CD4-positive, CD25-positive, alpha-beta regulatory T cell (primary cell): Measurements from ENCODE around the gene PEAK1. TPM values are rescaled to one million over a fixed set of nuclear protein-coding genes. Genes with fewer than 3 reads are reported as not detected.

Source experiments
- ATAC-seq, 2 donors: fragments of 150-1000 bp; cut with Tn5 transposase; one replicate each; pipeline ENCODE4 v1.10.0; 2021; ENCODE audit warnings: low read depth in 2 of 2, moderate number of reproducible peaks in 2 of 2, moderate library complexity in 1 of 2
- DNase-seq, 3 donors: peaks; one replicate each; pipeline versions ENCODE4 v3.0.0 to v3.0.0-alpha.2; 2012 to 2022; ENCODE audit warnings: mixed read lengths in 1 of 3
- H3K27ac ChIP-seq: one replicate; pipeline ENCODE4 v1.7.0; 2013; ENCODE audit warnings: mild to moderate bottlenecking, low read length; ENCODE audit not compliant: insufficient read depth, poor library complexity, severe bottlenecking
- H3K27me3 ChIP-seq: one replicate; pipeline ENCODE4 v1.7.0; 2013; ENCODE audit warnings: low read length; ENCODE audit not compliant: control insufficient read depth, insufficient read depth
- H3K36me3 ChIP-seq: one replicate; pipeline ENCODE4 v1.7.0; 2013; ENCODE audit warnings: mild to moderate bottlenecking, low read length, moderate library complexity; ENCODE audit not compliant: control insufficient read depth, insufficient read depth
- H3K4me1 ChIP-seq: 2 replicates; pipeline ENCODE4 v1.7.0; 2013; ENCODE audit warnings: mild to moderate bottlenecking, low read length; ENCODE audit not compliant: insufficient read depth, control insufficient read depth, poor library complexity, severe bottlenecking
- H3K4me3 ChIP-seq: one replicate; pipeline ENCODE4 v1.7.0; 2013; ENCODE audit warnings: low read depth, mild to moderate bottlenecking, low read length, moderate library complexity
- H3K9me3 ChIP-seq, 2 experiments: 1 replicate in 1 of 2; 2 replicates in 1 of 2; pipeline ENCODE4 v1.7.0; 2013; ENCODE audit warnings: low read length in 2 of 2, mild to moderate bottlenecking in 1 of 2, moderate library complexity in 1 of 2; ENCODE audit not compliant: control insufficient read depth in 2 of 2
- H3K27ac Mint-ChIP-seq, 3 donors: one replicate each; pipeline ENCODE4 v1.8.0; 2020 to 2022; ENCODE audit warnings: mild to moderate bottlenecking in 3 of 3, mixed read lengths in 3 of 3, moderate library complexity in 2 of 3
- H3K27me3 Mint-ChIP-seq: one replicate; pipeline ENCODE4 v1.8.0; 2022; ENCODE audit warnings: mild to moderate bottlenecking, mixed read lengths
- H3K36me3 Mint-ChIP-seq: one replicate; pipeline ENCODE4 v1.8.0; 2020; ENCODE audit warnings: mixed read lengths
- H3K4me1 Mint-ChIP-seq, 4 donors: one replicate each; pipeline ENCODE4 v1.8.0; 2020 to 2022; ENCODE audit warnings: mixed read lengths in 4 of 4, mild to moderate bottlenecking in 1 of 4
- H3K4me3 Mint-ChIP-seq, 4 donors: one replicate each; pipeline ENCODE4 v1.8.0; 2020 to 2022; ENCODE audit warnings: mild to moderate bottlenecking in 4 of 4, mixed read lengths in 4 of 4, moderate library complexity in 3 of 4
- H3K9me3 Mint-ChIP-seq, 7 donors: one replicate each; pipeline ENCODE4 v1.8.0; 2020 to 2022; ENCODE audit warnings: mixed read lengths in 7 of 7, mild to moderate bottlenecking in 3 of 7, moderate library complexity in 2 of 7
- polyA plus RNA-seq, 4 donors: library from polyadenylated mRNA; unstranded; fragments of 300-500 nt; fragmentation: Illumina TruSeq; gene quantifications; one replicate each; pipeline ENCODE4 v1.2.3, GENCODE V29; 2021
- total RNA-seq: library from RNA; stranded (reverse); gene quantifications from one replicate; pipeline ENCODE4 v1.2.3, GENCODE V29; 2022

The PEAK1 gene
- total and polyA plus RNA-seq, 5 donors from 2014 or later = 0.15 to 9.6 (median 1.1) TPM

GRCh38 chr15:77457191-77457904, 37.4 kb upstream of the PEAK1 start:
- Histone ChIP-seq H3K9me3 (no peaks in the 10 kb centered on the region), H3K36me3 (peaks cover 24% of the 10 kb centered on the region), H3K4me1 (peaks cover 14% of the 10 kb centered on the region), H3K4me3 (no peak overlapping the region), H3K27ac (peak overlapping the region; percentile 29), H3K27me3 (no peaks in the 10 kb centered on the region)
- DNase-seq (peak in 2 of 3 donors; percentile 1 to 38), ATAC-seq (no peak)
- Mint-ChIP-seq H3K4me1 (peaks cover 25 to 42% (median 36%) of the 10 kb centered on the region in 4 donors), H3K4me3 (peak overlapping the region; percentile 6 to 30 (median 16)), H3K36me3 (peaks cover 23% of the 10 kb centered on the region), H3K9me3 (peaks cover 0 to 2% (median 0%) of the 10 kb centered on the region in 7 donors), H3K27ac (peak overlapping the region; percentile 12 to 81 (median 67)), H3K27me3 (no peaks in the 10 kb centered on the region)

DNA sequence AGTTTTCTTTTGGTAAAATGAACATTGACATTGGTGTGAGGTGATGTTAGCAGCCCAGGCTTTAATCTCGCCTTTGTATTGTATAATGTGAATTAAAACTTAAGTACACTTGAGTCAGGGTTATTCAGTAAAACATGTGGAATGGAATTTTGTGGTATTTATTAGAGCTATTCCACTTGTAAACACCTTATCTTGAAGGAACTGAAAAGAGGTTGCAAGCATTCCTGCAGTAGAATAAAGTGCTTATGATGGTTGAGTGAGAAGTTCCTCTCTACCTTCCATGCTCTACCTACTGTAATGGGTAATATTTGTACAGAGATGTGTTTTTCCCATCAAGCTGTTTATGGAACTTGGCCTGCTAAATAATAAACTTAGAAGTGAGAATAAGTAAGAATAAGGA, 36.8 kb upstream of the PEAK1 start:
- peaks cover 0 to 2% (median 0%) of the 10 kb centered on the region in 7 donors for H3K9me3 Mint-ChIP-seq
- no peak overlapping the region for H3K27ac ChIP-seq
- H3K36me3 ChIP-seq = peaks cover 24% of the 10 kb centered on the region
- no peak overlapping the region for H3K4me3 ChIP-seq
- peak overlapping the region; percentile 2 to 81 (median 67) for H3K27ac Mint-ChIP-seq
- H3K4me1 ChIP-seq = peaks cover 14% of the 10 kb centered on the region
- no peaks in the 10 kb centered on the region for H3K9me3 ChIP-seq
- H3K36me3 Mint-ChIP-seq = peaks cover 23% of the 10 kb centered on the region
- no peaks in the 10 kb centered on the region for H3K27me3 Mint-ChIP-seq
- H3K4me1 Mint-ChIP-seq = peaks cover 25 to 44% (median 39%) of the 10 kb centered on the region in 4 donors
- no peak overlapping the region for H3K4me3 Mint-ChIP-seq
- H3K27me3 ChIP-seq = no peaks in the 10 kb centered on the region
- ATAC-seq = no peak
- no peak for DNase-seq

- no peak overlapping the region for H3K27ac Mint-ChIP-seq
- H3K4me3 Mint-ChIP-seq = no peak overlapping the region
- DNase-seq = no peak
- no peak for ATAC-seq
- H3K27me3 Mint-ChIP-seq = no peaks in the 10 kb centered on the region
- peaks cover 14% of the 10 kb centered on the region for H3K4me1 ChIP-seq
- no peaks in the 10 kb centered on the region for H3K9me3 ChIP-seq
- H3K4me1 Mint-ChIP-seq = peaks cover 25 to 41% (median 37%) of the 10 kb centered on the region in 4 donors
- H3K36me3 ChIP-seq = peaks cover 19% of the 10 kb centered on the region
- no peak overlapping the region for H3K4me3 ChIP-seq
- H3K36me3 Mint-ChIP-seq = peaks cover 16% of the 10 kb centered on the region
- H3K27ac ChIP-seq = no peak overlapping the region
- no peaks in the 10 kb centered on the region for H3K27me3 ChIP-seq
- H3K9me3 Mint-ChIP-seq = peaks cover 0 to 2% (median 0%) of the 10 kb centered on the region in 7 donors
Measured at GRCh38 chr15:77455696-77456321, 35.9 kb upstream of the PEAK1 start.

GRCh38 chr15:77454951-77455350, 35.0 kb upstream of the PEAK1 start:
- Histone ChIP-seq H3K27ac (no peak overlapping the region), H3K36me3 (peaks cover 14% of the 10 kb centered on the region), H3K27me3 (no peaks in the 10 kb centered on the region), H3K9me3 (no peaks in the 10 kb centered on the region), H3K4me1 (peaks cover 14% of the 10 kb centered on the region), H3K4me3 (no peak overlapping the region)
- no peak for DNase-seq
- no peak for ATAC-seq
- Mint-ChIP-seq H3K27ac (no peak overlapping the region), H3K9me3 (peaks cover 0 to 1% (median 0%) of the 10 kb centered on the region in 7 donors), H3K4me3 (no peak overlapping the region), H3K27me3 (no peaks in the 10 kb centered on the region), H3K36me3 (peaks cover 10% of the 10 kb centered on the region), H3K4me1 (peaks cover 25 to 41% (median 36%) of the 10 kb centered on the region in 4 donors)

DNA sequence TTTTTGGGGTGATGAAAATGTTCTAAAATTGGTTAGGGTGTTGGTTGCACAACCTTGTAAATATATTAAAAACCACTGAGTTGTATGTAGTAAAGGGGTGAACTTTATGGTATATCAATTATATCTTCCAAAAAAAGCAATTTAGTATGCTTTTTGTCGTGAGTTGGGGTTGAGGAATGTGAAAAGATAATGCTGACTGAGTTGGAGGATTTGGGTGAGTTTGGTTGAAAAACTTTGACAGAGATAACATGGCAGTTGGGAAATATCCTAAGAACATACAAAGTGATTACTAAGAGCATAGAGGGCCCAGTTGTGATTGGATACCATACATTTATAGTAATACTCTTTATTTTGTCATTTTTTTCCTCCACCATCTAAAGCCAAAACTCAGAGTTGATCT, 34.4 kb upstream of the PEAK1 start:
- no peak for DNase-seq
- no peaks in the 10 kb centered on the region for H3K27me3 ChIP-seq
- Mint-ChIP-seq H3K4me3 (no peak overlapping the region), H3K36me3 (peaks cover 6% of the 10 kb centered on the region), H3K9me3 (no peaks in the 10 kb centered on the region), H3K4me1 (peaks cover 25 to 41% (median 38%) of the 10 kb centered on the region in 4 donors), H3K27me3 (no peaks in the 10 kb centered on the region), H3K27ac (no peak overlapping the region)
- H3K27ac ChIP-seq = no peak overlapping the region
- no peak overlapping the region for H3K4me3 ChIP-seq
- peaks cover 14% of the 10 kb centered on the region for H3K4me1 ChIP-seq
- ATAC-seq = no peak
- peaks cover 11% of the 10 kb centered on the region for H3K36me3 ChIP-seq
- no peaks in the 10 kb centered on the region for H3K9me3 ChIP-seq

- no peak for ATAC-seq
- peaks cover 29% of the 10 kb centered on the region for H3K36me3 Mint-ChIP-seq
- Histone ChIP-seq H3K4me1 (no peaks in the 10 kb centered on the region), H3K9me3 (no peaks in the 10 kb centered on the region), H3K36me3 (peaks cover 4% of the 10 kb centered on the region), H3K27ac (no peak overlapping the region), H3K4me3 (no peak overlapping the region), H3K27me3 (no peaks in the 10 kb centered on the region)
- no peaks in the 10 kb centered on the region for H3K9me3 Mint-ChIP-seq
- H3K27ac Mint-ChIP-seq = peak overlapping the region in 2 of 3 donors; percentile 49 to 51
- H3K4me3 Mint-ChIP-seq = no peak overlapping the region
- DNase-seq = no peak
- peaks cover 17 to 41% (median 26%) of the 10 kb centered on the region in 4 donors for H3K4me1 Mint-ChIP-seq
- no peaks in the 10 kb centered on the region for H3K27me3 Mint-ChIP-seq
Measured at GRCh38 chr15:77446840-77447390, 27.0 kb upstream of the PEAK1 start.

- Histone ChIP-seq H3K4me3 (no peak overlapping the region), H3K27ac (no peak overlapping the region), H3K27me3 (no peaks in the 10 kb centered on the region), H3K36me3 (no peaks in the 10 kb centered on the region), H3K4me1 (no peaks in the 10 kb centered on the region), H3K9me3 (no peaks in the 10 kb centered on the region)
- no peak for ATAC-seq
- no peak overlapping the region for H3K27ac Mint-ChIP-seq
- no peak overlapping the region for H3K4me3 Mint-ChIP-seq
- no peaks in the 10 kb centered on the region for H3K27me3 Mint-ChIP-seq
- peaks cover 32 to 51% (median 37%) of the 10 kb centered on the region in 4 donors for H3K4me1 Mint-ChIP-seq
- no peak for DNase-seq
- H3K9me3 Mint-ChIP-seq = no peaks in the 10 kb centered on the region
- H3K36me3 Mint-ChIP-seq = peaks cover 20% of the 10 kb centered on the region
Measured at GRCh38 chr15:77440378-77440999, 20.6 kb upstream of the PEAK1 start.
